Thyroid gland (tissue), 4 donors: ENCODE results near the gene ADAMTS17. TPM values are rescaled to one million over a fixed set of nuclear protein-coding genes. Genes with fewer than 3 reads are reported as not detected.

ENCODE experiments used
- DNase-seq, 2 donors: peaks; one replicate each; pipeline ENCODE4 v3.0.0-alpha.2; 2019
- H3K27ac ChIP-seq, 3 donors: fragments of 200-600 bp; sonication (generic); 1 replicate in 2 of 3; 2 replicates in 1 of 3; pipeline ENCODE4 v1.5.1; 2016 to 2019; ENCODE audit warnings: mild to moderate bottlenecking in 1 of 3, moderate library complexity in 1 of 3
- H3K27me3 ChIP-seq: fragments of 200-600 bp; sonication (generic); one replicate; pipeline ENCODE4 v1.5.1; 2019
- H3K36me3 ChIP-seq, 2 donors: fragments of 200-600 bp; sonication (generic); one replicate each; pipeline ENCODE4 v1.5.1; 2016 to 2019
- H3K4me1 ChIP-seq, 2 donors: fragments of 200-600 bp; sonication (generic); one replicate each; pipeline ENCODE4 v1.5.1; 2017 to 2019
- H3K4me3 ChIP-seq, 3 donors: fragments of 200-600 bp; sonication (generic); replicated peaks in 1 of 3; 1 replicate in 2 of 3; 2 replicates in 1 of 3; pipeline ENCODE4 v1.5.1; 2016; ENCODE audit warnings: mild to moderate bottlenecking in 1 of 3
- H3K9me3 ChIP-seq: fragments of 200-600 bp; sonication (generic); one replicate; pipeline ENCODE4 v1.5.1; 2017
- POLR2A ChIP-seq, 2 donors: fragments of 450-650 bp; IDR thresholded peaks; one replicate each; pipeline ENCODE4 v1.6.1; 2017; ENCODE audit warnings: antibody characterized with exemption in 2 of 2, mild to moderate bottlenecking in 2 of 2, moderate library complexity in 1 of 2
- WGBS, 2 donors: methylation state at CpG; one replicate each; pipeline ENCODE4 v1.1.5; 2017; 5-methylcytosine and 5-hydroxymethylcytosine counted together
- intact Hi-C: fragments of 100-400 bp; cut with DNase I; formaldehyde crosslinking; loops from one replicate; pipeline ENCODE4 v1.15.1; 2023
- total RNA-seq, 4 donors: library from RNA; depleted of rRNA; stranded (reverse); fragments of >200 nt; gene quantifications; one replicate each; pipeline ENCODE4 v1.2.3, GENCODE V29; 2016
- TF ChIP-seq, protein P1 (sequence below), 6 experiments: fragments of 200-600 bp in 3 of 6; fragments of 450-650 bp in 3 of 6; sonication (generic) in 3 of 6; IDR thresholded peaks; one replicate each; pipeline ENCODE4 v1.5.1; 2016 to 2019; ENCODE audit warnings: antibody characterized with exemption in 6 of 6, mild to moderate bottlenecking in 2 of 6, inconsistent platforms in 1 of 6, moderate library complexity in 1 of 6

Gene ADAMTS17
- total RNA-seq, 4 donors from 2014 or later, result 3.5 to 667 (median 5.3) TPM

DNA sequence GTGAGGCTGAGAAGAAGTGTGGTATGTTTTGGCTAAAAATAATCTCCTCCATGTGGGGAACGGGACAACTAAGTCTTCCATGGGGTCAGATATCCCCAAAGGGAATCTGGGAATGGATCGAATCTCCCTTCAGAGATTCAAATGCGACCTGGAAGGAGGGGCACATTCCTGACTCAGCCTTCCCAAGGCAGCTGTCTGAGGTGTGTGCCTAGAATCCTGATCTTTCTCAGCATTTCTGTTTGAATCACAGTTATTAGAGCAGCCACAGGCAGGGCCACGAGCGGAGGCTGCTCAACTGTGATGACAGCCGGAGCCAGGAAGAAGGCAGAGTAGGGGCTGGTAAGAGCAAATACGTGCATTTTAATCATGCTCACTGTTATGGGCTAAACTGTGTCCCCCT is 135.1 kb downstream of the ADAMTS17 start:
- TF ChIP-seq POLR2A (IDR thresholded peaks at IDR 0.05), result no peak
- TF ChIP-seq, protein P1, sequence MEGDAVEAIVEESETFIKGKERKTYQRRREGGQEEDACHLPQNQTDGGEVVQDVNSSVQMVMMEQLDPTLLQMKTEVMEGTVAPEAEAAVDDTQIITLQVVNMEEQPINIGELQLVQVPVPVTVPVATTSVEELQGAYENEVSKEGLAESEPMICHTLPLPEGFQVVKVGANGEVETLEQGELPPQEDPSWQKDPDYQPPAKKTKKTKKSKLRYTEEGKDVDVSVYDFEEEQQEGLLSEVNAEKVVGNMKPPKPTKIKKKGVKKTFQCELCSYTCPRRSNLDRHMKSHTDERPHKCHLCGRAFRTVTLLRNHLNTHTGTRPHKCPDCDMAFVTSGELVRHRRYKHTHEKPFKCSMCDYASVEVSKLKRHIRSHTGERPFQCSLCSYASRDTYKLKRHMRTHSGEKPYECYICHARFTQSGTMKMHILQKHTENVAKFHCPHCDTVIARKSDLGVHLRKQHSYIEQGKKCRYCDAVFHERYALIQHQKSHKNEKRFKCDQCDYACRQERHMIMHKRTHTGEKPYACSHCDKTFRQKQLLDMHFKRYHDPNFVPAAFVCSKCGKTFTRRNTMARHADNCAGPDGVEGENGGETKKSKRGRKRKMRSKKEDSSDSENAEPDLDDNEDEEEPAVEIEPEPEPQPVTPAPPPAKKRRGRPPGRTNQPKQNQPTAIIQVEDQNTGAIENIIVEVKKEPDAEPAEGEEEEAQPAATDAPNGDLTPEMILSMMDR (IDR thresholded peaks at IDR 0.05), result no peak
- H3K27ac ChIP-seq, result no peak overlapping the region
- intact Hi-C loops, result no loop called here

DNA sequence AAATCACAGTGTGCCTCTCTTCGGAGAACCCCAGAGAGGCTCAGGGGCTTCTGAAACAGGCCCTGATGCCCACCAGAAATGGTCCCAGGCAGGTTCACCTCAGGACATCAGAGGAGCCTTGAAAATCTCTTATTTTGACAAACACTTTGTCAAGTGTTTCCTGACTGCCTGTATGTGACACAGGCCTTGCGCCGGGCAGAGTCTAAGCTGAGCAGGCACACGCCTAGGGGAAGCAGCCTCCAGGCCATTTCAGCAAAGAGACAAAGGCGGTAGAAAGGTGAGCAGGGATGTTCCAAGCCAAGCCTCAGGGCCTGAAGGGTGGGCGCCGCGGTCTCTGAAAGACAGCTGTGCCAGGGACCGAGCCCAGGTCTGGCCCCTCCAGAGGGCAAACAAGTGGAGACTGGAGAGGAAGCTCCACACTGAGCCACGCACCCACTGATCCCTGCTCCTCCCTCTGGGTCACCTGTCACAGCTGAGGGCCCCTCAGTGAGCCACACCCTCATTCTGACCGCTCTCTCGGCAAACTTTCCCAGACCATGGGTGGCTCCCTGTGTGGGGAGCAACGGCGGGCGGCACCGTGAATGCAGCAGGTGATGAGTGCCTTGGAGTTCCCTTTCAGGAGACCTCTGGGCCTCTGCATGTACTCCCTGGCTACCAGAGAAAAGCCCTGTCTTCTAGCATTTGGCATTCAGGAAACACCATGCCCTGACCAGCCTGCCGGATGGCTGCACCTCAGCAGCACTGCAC is 136.1 kb downstream of the ADAMTS17 start:
- no peaks in the 10 kb centered on the region for H3K36me3 ChIP-seq
- TF ChIP-seq, protein P1 (IDR thresholded peaks at IDR 0.05), result no peak
- TF ChIP-seq POLR2A (IDR thresholded peaks at IDR 0.05), result no peak
- H3K27me3 ChIP-seq, result no peaks in the 10 kb centered on the region
- H3K4me1 ChIP-seq, result peaks cover 10 to 13% of the 10 kb centered on the region in 2 donors
- no peaks in the 10 kb centered on the region for H3K9me3 ChIP-seq
- H3K4me3 ChIP-seq, result no peak overlapping the region
- no peak overlapping the region for H3K27ac ChIP-seq
- DNase-seq, result no peak
- intact Hi-C loops, result no loop called here
- 78 to 82% methylated on average over 15 to 16 of the region's 17 CpGs for WGBS, 2 donors

More for the DNA sequence above, 135.1 kb downstream of the ADAMTS17 start:
- no peaks in the 10 kb centered on the region for H3K36me3 ChIP-seq
- H3K4me3 ChIP-seq, result no peak overlapping the region
- peaks cover 7 to 10% of the 10 kb centered on the region in 2 donors for H3K4me1 ChIP-seq
- 83 to 88% methylated on average over 7 of the region's 7 CpGs for WGBS, 2 donors
- no peak for DNase-seq
- no peaks in the 10 kb centered on the region for H3K27me3 ChIP-seq
- H3K9me3 ChIP-seq, result no peaks in the 10 kb centered on the region

DNA sequence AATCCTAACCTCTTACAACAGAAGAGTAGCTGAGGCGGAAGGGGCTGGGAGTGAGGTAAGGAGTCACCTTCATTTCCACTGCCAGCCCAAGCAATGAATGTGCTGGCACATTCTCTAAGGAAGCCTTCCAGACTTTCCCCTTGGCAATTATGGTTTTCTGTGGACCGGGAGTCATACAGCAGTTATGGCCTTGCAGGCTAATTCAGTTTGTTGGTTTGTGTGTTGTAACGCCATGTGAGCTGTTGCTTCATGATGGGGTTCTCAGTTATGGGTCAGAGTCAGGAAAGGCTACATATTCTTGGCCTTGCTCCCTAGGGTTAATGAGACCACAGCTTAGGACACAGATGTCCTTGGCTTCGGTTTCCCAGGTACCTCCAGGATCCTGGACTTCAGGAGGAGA is 137.0 kb downstream of the ADAMTS17 start:
- H3K27me3 ChIP-seq, result no peaks in the 10 kb centered on the region
- peaks cover 10 to 13% of the 10 kb centered on the region in 2 donors for H3K4me1 ChIP-seq
- H3K9me3 ChIP-seq, result no peaks in the 10 kb centered on the region
- 95 to 98% methylated on average over 3 to 4 of the region's 4 CpGs for WGBS, 2 donors
- no peak overlapping the region for H3K27ac ChIP-seq
- no peaks in the 10 kb centered on the region for H3K36me3 ChIP-seq
- intact Hi-C loops, result no loop called here
- no peak for DNase-seq
- TF ChIP-seq POLR2A (IDR thresholded peaks at IDR 0.05), result no peak
- TF ChIP-seq, protein P1 (IDR thresholded peaks at IDR 0.05), result no peak
- no peak overlapping the region for H3K4me3 ChIP-seq

DNA sequence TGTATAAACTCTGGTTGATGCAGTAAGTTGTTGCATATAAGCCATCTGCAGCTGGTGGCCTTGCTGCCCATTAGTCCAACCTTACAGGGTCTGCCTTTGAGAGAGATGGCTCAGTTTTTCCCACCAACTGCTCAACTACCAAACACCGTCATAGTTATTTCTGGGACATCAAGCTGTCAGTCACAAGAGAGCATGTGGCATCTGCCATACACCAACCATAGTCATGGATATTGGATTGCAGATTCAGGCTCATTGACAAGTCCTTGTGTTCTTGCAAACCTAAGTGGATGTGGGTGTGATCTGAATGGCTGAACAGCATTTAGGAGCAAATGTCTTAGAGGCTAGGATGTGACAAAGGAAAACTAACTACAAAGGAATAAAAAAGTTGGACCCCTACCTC is 137.6 kb downstream of the ADAMTS17 start:
- 86 to 100% methylated on average over 1 of the region's 1 CpG for WGBS, 2 donors
- no peak overlapping the region for H3K4me3 ChIP-seq
- intact Hi-C loops, result no loop called here

More for the DNA sequence above, 137.6 kb downstream of the ADAMTS17 start:
- no peak for TF ChIP-seq POLR2A (IDR thresholded peaks at IDR 0.05)
- TF ChIP-seq, protein P1 (IDR thresholded peaks at IDR 0.05), result no peak
- DNase-seq, result no peak
- no peaks in the 10 kb centered on the region for H3K27me3 ChIP-seq
- H3K4me1 ChIP-seq, result peaks cover 9 to 10% of the 10 kb centered on the region in 2 donors
- no peak overlapping the region for H3K27ac ChIP-seq
- no peaks in the 10 kb centered on the region for H3K9me3 ChIP-seq
- no peaks in the 10 kb centered on the region for H3K36me3 ChIP-seq
